ENCODE results near the gene CIDEA.

The CIDEA gene

DNA sequence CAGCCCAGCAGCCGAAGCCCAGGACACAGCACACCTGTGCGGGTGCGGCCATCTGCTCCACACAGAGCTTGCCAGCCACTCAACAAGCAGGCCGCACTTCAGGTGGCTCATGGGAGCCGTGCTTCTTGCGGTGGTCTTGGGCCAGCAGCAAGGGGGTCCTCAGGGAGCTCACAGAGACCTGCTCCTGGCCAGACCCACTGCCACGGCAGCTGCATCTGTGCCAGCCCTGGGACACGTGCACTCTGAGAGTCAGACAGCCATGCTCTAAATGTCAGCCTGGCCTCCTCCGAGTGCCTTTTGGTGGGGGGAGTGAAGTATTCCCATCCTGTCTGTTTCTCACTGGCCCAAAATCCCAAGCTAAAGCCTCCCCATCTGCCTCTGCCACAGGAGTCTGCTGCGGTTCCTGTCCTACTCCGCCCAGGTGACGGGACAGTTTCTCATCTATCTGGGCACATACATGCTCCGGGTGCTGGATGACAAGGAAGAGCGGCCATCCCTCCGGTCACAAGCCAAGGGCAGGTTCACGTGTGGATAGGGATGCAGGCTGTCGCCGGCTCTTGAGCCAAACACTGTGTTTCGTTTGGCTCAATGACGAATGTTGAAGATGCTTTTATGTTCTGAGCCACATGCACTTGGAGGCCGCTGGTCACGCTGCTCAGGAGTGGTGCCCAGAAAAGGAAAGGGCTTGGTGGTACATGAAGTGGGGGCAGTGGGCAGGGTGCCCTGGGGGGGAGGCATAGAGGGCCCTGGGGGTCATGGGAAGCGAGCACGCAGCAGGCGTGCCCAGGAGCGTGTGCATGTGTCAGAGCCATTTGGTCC, 22.8 kb downstream of the CIDEA start:
- Histone ChIP-seq H3K9me3 (no peaks in the 10 kb centered on the region), H3K27me3 (no peaks in the 10 kb centered on the region), H3K36me3 (no peaks in the 10 kb centered on the region), H3K4me3 (ENCODE audit: low read depth, low read length) (no peak overlapping the region), H3K4me1 (no peaks in the 10 kb centered on the region)
- TF ChIP-seq CTCF (IDR thresholded peaks at IDR 0.05; ENCODE audit: low read depth, low read length) = no peak
- no peak for DNase-seq

- H3K27me3 ChIP-seq = no peaks in the 10 kb centered on the region
- no peak overlapping the region for H3K4me3 ChIP-seq (ENCODE audit: low read depth, low read length)
- H3K9me3 ChIP-seq = no peaks in the 10 kb centered on the region
- H3K36me3 ChIP-seq = no peaks in the 10 kb centered on the region
- no peaks in the 10 kb centered on the region for H3K4me1 ChIP-seq
- TF ChIP-seq CTCF (IDR thresholded peaks at IDR 0.05; ENCODE audit: low read depth, low read length) = no peak
- no peak for DNase-seq
Measured at GRCh38 chr18:12278215-12278671, 24.1 kb downstream of the CIDEA start.

GRCh38 chr18:12278741-12279682, 24.9 kb downstream of the CIDEA start:
- Histone ChIP-seq H3K36me3 (no peaks in the 10 kb centered on the region), H3K4me3 (ENCODE audit: low read depth, low read length) (no peak overlapping the region), H3K4me1 (no peaks in the 10 kb centered on the region), H3K27me3 (no peaks in the 10 kb centered on the region), H3K9me3 (no peaks in the 10 kb centered on the region)
- DNase-seq = no peak
- TF ChIP-seq CTCF (IDR thresholded peaks at IDR 0.05; ENCODE audit: low read depth, low read length) = no peak

GRCh38 chr18:12279781-12280531, 25.8 kb downstream of the CIDEA start:
- Histone ChIP-seq H3K4me1 (no peaks in the 10 kb centered on the region), H3K27me3 (no peaks in the 10 kb centered on the region), H3K9me3 (no peaks in the 10 kb centered on the region), H3K36me3 (no peaks in the 10 kb centered on the region), H3K4me3 (ENCODE audit: low read depth, low read length) (no peak overlapping the region)
- no peak for DNase-seq
- no peak for TF ChIP-seq CTCF (IDR thresholded peaks at IDR 0.05; ENCODE audit: low read depth, low read length)

GRCh38 chr18:12281861-12282260, 27.7 kb downstream of the CIDEA start:
- no peak for DNase-seq
- no peak for TF ChIP-seq CTCF (IDR thresholded peaks at IDR 0.05; ENCODE audit: low read depth, low read length)
- no peaks in the 10 kb centered on the region for H3K27me3 ChIP-seq
- H3K4me1 ChIP-seq = no peaks in the 10 kb centered on the region
- H3K36me3 ChIP-seq = no peaks in the 10 kb centered on the region
- H3K4me3 ChIP-seq (ENCODE audit: low read depth, low read length) = no peak overlapping the region
- H3K9me3 ChIP-seq = no peaks in the 10 kb centered on the region

Data from BE2C (cell line).